ENCODE results near the gene CIITA. TPM values are rescaled to one million over a fixed set of nuclear protein-coding genes. Genes with fewer than 3 reads are reported as not detected.

Gene CIITA
- total and polyA plus RNA-seq, 9 of the 15 experiments (the other 6 are each of a cell fraction or from before 2014, with no cell fraction given), result 0.01 to 0.20 (median 0.11) TPM; not detected in 4

- BruUV-seq (replicated peaks), result no TSS peak
- ATAC-seq, result no peak
- H3K4me1 ChIP-seq (replicated peaks in 1 of 2; ENCODE audit: control insufficient read depth in 2 of 2, insufficient read depth in 2 of 2, low read length in 2 of 2), result no peaks in the 10 kb centered on the region
Measured at GRCh38 chr16:10896165-10896564, 19.2 kb downstream of the CIITA start.

GRCh38 chr16:10896723-10897122 is 19.7 kb downstream of the CIITA start:
- Histone ChIP-seq H3K27me3 (ENCODE audit: control insufficient read depth in 2 of 2, insufficient read depth in 2 of 2, low read length in 2 of 2) (peaks cover 0 to 12% of the 10 kb centered on the region in 2 experiments; a peak in 2 of 5 replicates), H3K27ac (ENCODE audit: extremely low read depth, low read depth, low read length) (no peak overlapping the region), H3K4me3 (no peak overlapping the region), H3K79me2 (ENCODE audit: control insufficient read depth, insufficient read depth, low read length) (no peaks in the 10 kb centered on the region), H4K20me1 (replicated peaks; ENCODE audit: control insufficient read depth, insufficient read depth, low read length) (peaks cover 9% of the 10 kb centered on the region), H3K9me3 (replicated peaks; ENCODE audit: control insufficient read depth, insufficient read depth, low read depth, low read length) (no peaks in the 10 kb centered on the region), H2AFZ (ENCODE audit: low read depth, low read length) (no peak overlapping the region), H3K4me1 (replicated peaks in 1 of 2; ENCODE audit: control insufficient read depth in 2 of 2, insufficient read depth in 2 of 2, low read length in 2 of 2) (no peaks in the 10 kb centered on the region), H3K9me1 (ENCODE audit: control insufficient read depth, insufficient read depth, low read length) (peaks cover 5% of the 10 kb centered on the region), H3K36me3 (ENCODE audit: control insufficient read depth, insufficient read depth, low read length) (no peaks in the 10 kb centered on the region), H3K9ac (ENCODE audit: insufficient read depth in 1 of 2, low read depth in 2 of 2, low read length in 2 of 2) (no peak overlapping the region), H3K4me2 (ENCODE audit: insufficient read depth, low read length) (no peak overlapping the region)
- TF ChIP-seq DPF2 (IDR thresholded peaks at IDR 0.05) (no peak), PML (IDR thresholded peaks at IDR 0.05; ENCODE audit: low read length) (no peak), MAX (CRISPR knock-in tag; IDR thresholded peaks at IDR 0.05) (no peak), ID3 (CRISPR knock-in tag; IDR thresholded peaks at IDR 0.05) (no peak), ID3 (tag; IDR thresholded peaks at IDR 0.05) (no peak), HCFC1 (IDR thresholded peaks at IDR 0.05; ENCODE audit: low read depth, low read length) (no peak), RBM17 (IDR thresholded peaks at IDR 0.05; ENCODE audit: borderline replicate concordance, low read depth, low read length) (no peak), USF1 (CRISPR knock-in tag; IDR thresholded peaks at IDR 0.05) (no peak), NFYB (IDR thresholded peaks at IDR 0.05; ENCODE audit: extremely low read depth, insufficient read length) (no peak), ZNF212 (CRISPR knock-in tag; IDR thresholded peaks at IDR 0.05) (no peak), ZNF431 (CRISPR knock-in tag; IDR thresholded peaks at IDR 0.05) (no peak), ZNF12 (CRISPR knock-in tag; IDR thresholded peaks at IDR 0.05) (no peak), HNRNPH1 (optimal IDR thresholded peaks at IDR 0.05; ENCODE audit: low read depth, low read length) (no peak)
- no peak for ATAC-seq
- ChIA-PET POLR2A (no interaction called here), CTCF (ENCODE audit: low intra/inter-chr PET ratio) (no interaction called here)
- intact Hi-C loops (cut with micrococcal nuclease) (no loop called here), in situ Hi-C loops (cut with MboI) (no loop called here)
- no peak for DNase-seq (ENCODE audit: extremely low read depth in 1 of 4, low spot score in 3 of 4)
- WGBS (ENCODE audit: insufficient coverage, low coverage, missing lambda C conversion rate), result 0% methylated on average over 2 of the region's 2 CpGs
- no peak for FAIRE-seq
- BruUV-seq (replicated peaks), result no TSS peak

More at GRCh38 chr16:10896165-10896564, 19.2 kb downstream of the CIITA start:
- FAIRE-seq, result no peak
- Histone ChIP-seq H3K4me3 (no peak overlapping the region), H2AFZ (ENCODE audit: low read depth, low read length) (no peak overlapping the region), H3K27me3 (ENCODE audit: control insufficient read depth in 2 of 2, insufficient read depth in 2 of 2, low read length in 2 of 2) (peaks cover 0 to 12% of the 10 kb centered on the region in 2 experiments; a peak in 2 of 5 replicates), H3K79me2 (ENCODE audit: control insufficient read depth, insufficient read depth, low read length) (no peaks in the 10 kb centered on the region), H3K9me1 (ENCODE audit: control insufficient read depth, insufficient read depth, low read length) (peaks cover 5% of the 10 kb centered on the region), H3K4me2 (ENCODE audit: insufficient read depth, low read length) (no peak overlapping the region), H3K9ac (ENCODE audit: insufficient read depth in 1 of 2, low read depth in 2 of 2, low read length in 2 of 2) (no peak overlapping the region), H3K9me3 (replicated peaks; ENCODE audit: control insufficient read depth, insufficient read depth, low read depth, low read length) (no peaks in the 10 kb centered on the region), H3K36me3 (ENCODE audit: control insufficient read depth, insufficient read depth, low read length) (no peaks in the 10 kb centered on the region), H3K27ac (ENCODE audit: extremely low read depth, low read depth, low read length) (no peak overlapping the region), H4K20me1 (replicated peaks; ENCODE audit: control insufficient read depth, insufficient read depth, low read length) (peaks cover 9% of the 10 kb centered on the region)
- in situ Hi-C loops (cut with MboI) (no loop called here), intact Hi-C loops (cut with micrococcal nuclease) (no loop called here)
- 0% methylated on average over 3 of the region's 3 CpGs for WGBS (ENCODE audit: insufficient coverage, low coverage, missing lambda C conversion rate)
- no peak for DNase-seq (ENCODE audit: extremely low read depth in 1 of 4, low spot score in 3 of 4)
- ChIA-PET POLR2A (no interaction called here), CTCF (ENCODE audit: low intra/inter-chr PET ratio) (no interaction called here)
- no peak for TF ChIP-seq FOXK2 (conservative IDR thresholded peaks at IDR 0.05 in 1 of 2, IDR thresholded peaks at IDR 0.05 in 1 of 2; ENCODE audit: low read depth in 2 of 2)
